ENCODE results near the gene DRC1.

GRCh38 chr2:26477911-26478253 lies 76.2 kb downstream of the DRC1 start, which contains the start of gene OTOF:
- TF ChIP-seq, protein P1, sequence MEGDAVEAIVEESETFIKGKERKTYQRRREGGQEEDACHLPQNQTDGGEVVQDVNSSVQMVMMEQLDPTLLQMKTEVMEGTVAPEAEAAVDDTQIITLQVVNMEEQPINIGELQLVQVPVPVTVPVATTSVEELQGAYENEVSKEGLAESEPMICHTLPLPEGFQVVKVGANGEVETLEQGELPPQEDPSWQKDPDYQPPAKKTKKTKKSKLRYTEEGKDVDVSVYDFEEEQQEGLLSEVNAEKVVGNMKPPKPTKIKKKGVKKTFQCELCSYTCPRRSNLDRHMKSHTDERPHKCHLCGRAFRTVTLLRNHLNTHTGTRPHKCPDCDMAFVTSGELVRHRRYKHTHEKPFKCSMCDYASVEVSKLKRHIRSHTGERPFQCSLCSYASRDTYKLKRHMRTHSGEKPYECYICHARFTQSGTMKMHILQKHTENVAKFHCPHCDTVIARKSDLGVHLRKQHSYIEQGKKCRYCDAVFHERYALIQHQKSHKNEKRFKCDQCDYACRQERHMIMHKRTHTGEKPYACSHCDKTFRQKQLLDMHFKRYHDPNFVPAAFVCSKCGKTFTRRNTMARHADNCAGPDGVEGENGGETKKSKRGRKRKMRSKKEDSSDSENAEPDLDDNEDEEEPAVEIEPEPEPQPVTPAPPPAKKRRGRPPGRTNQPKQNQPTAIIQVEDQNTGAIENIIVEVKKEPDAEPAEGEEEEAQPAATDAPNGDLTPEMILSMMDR (IDR thresholded peaks at IDR 0.05; ENCODE audit: low read depth, low read length, poor library complexity, severe bottlenecking), result no peak
- no peak for TF ChIP-seq EZH2phosphoT487 (IDR thresholded peaks at IDR 0.05; ENCODE audit: borderline replicate concordance, low read length)

Data from DOHH2 (cell line).